H9 (cell line): ENCODE results near the gene RXFP3. TPM values are rescaled to one million over a fixed set of nuclear protein-coding genes. Genes with fewer than 3 reads are reported as not detected.

ENCODE experiments used
- DNase-seq: peaks from one replicate; pipeline ENCODE4 v3.0.0-alpha.2; 2017
- H2AFZ ChIP-seq: one replicate; pipeline ENCODE4 v1.6.1; 2013; ENCODE audit warnings: mild to moderate bottlenecking, low read length, control low read depth, moderate library complexity
- H2AK5ac ChIP-seq: 2 replicates; pipeline ENCODE4 v1.6.1; 2013; ENCODE audit warnings: low read length, control low read depth, mixed read lengths; ENCODE audit not compliant: insufficient read length
- H2BK120ac ChIP-seq: one replicate; pipeline ENCODE4 v1.6.1; 2013; ENCODE audit warnings: low read depth, mild to moderate bottlenecking, low read length, control low read depth, inconsistent platforms; ENCODE audit not compliant: poor library complexity, severe bottlenecking
- H2BK12ac ChIP-seq: 2 replicates; pipeline ENCODE4 v1.6.1; 2013; ENCODE audit warnings: low read length, control low read depth, mixed read lengths, low read depth; ENCODE audit not compliant: insufficient read length
- H2BK15ac ChIP-seq: 2 replicates; pipeline ENCODE4 v1.6.1; 2013; ENCODE audit warnings: low read depth, low read length, control low read depth
- H2BK20ac ChIP-seq: one replicate; pipeline ENCODE4 v1.6.1; 2013; ENCODE audit warnings: low read depth, mild to moderate bottlenecking, low read length, control low read depth, inconsistent platforms; ENCODE audit not compliant: poor library complexity, severe bottlenecking
- H2BK5ac ChIP-seq: 2 replicates; pipeline ENCODE4 v1.6.1; 2013; ENCODE audit warnings: low read length, control low read depth, mixed read lengths; ENCODE audit not compliant: insufficient read length
- H3K14ac ChIP-seq: 2 replicates; pipeline ENCODE4 v1.6.1; 2013; ENCODE audit warnings: low read length, control low read depth; ENCODE audit not compliant: insufficient read depth
- H3K18ac ChIP-seq: 2 replicates; pipeline ENCODE4 v1.6.1; 2013; ENCODE audit warnings: low read depth, mild to moderate bottlenecking, mixed read lengths, low read length, control low read depth; ENCODE audit not compliant: insufficient read length
- H3K23ac ChIP-seq: 2 replicates; pipeline ENCODE4 v1.6.1; 2013; ENCODE audit warnings: low read length, control low read depth, mixed read lengths, low read depth; ENCODE audit not compliant: insufficient read length
- H3K23me2 ChIP-seq: 2 replicates; pipeline ENCODE4 v1.6.1; 2013; ENCODE audit warnings: low read depth, mild to moderate bottlenecking, mixed read lengths, low read length, control low read depth; ENCODE audit not compliant: insufficient read length, poor library complexity, severe bottlenecking
- H3K27ac ChIP-seq: 2 replicates; pipeline ENCODE4 v1.5.1; 2013; ENCODE audit warnings: low read length, control low read depth, mixed read lengths, low read depth; ENCODE audit not compliant: insufficient read length
- H3K27me3 ChIP-seq: 2 replicates; pipeline ENCODE4 v1.6.1; 2013; ENCODE audit warnings: low read length, control low read depth, inconsistent platforms; ENCODE audit not compliant: insufficient read depth
- H3K4ac ChIP-seq: 2 replicates; pipeline ENCODE4 v1.6.1; 2013; ENCODE audit warnings: low read depth, mild to moderate bottlenecking, control low read depth, inconsistent platforms, low read length, moderate library complexity
- H3K4me1 ChIP-seq: 2 replicates; pipeline ENCODE4 v1.6.1; 2013; ENCODE audit warnings: low read length, control low read depth, inconsistent platforms; ENCODE audit not compliant: insufficient read depth
- H3K4me2 ChIP-seq: 2 replicates; pipeline ENCODE4 v1.6.1; 2013; ENCODE audit warnings: low read length, control low read depth, mixed read lengths; ENCODE audit not compliant: insufficient read length, insufficient read depth
- H3K56ac ChIP-seq: 2 replicates; pipeline ENCODE4 v1.6.1; 2013; ENCODE audit warnings: low read depth, mild to moderate bottlenecking, mixed read lengths, low read length, control low read depth; ENCODE audit not compliant: insufficient read length
- H3K79me1 ChIP-seq: 2 replicates; pipeline ENCODE4 v1.6.1; 2013; ENCODE audit warnings: low read depth, mild to moderate bottlenecking, moderate library complexity, low read length, control low read depth, inconsistent platforms; ENCODE audit not compliant: insufficient read depth, poor library complexity, severe bottlenecking
- H3K79me2 ChIP-seq: 2 replicates; pipeline ENCODE4 v1.6.1; 2013; ENCODE audit warnings: low read length, control low read depth, inconsistent platforms; ENCODE audit not compliant: insufficient read depth
- H3K9ac ChIP-seq: 2 replicates; pipeline ENCODE4 v1.6.1; 2013; ENCODE audit warnings: low read length, control low read depth, mixed read lengths; ENCODE audit not compliant: insufficient read length; ENCODE audit errors: extremely low read depth
- H3K9me3 ChIP-seq: one replicate; pipeline ENCODE4 v1.6.1; 2013; ENCODE audit warnings: low read depth, low read length, inconsistent platforms; ENCODE audit not compliant: control insufficient read depth
- H3T11ph ChIP-seq: one replicate; pipeline ENCODE4 v1.6.1; 2013; ENCODE audit warnings: mild to moderate bottlenecking, low read length, control low read depth, inconsistent platforms
- H4K20me1 ChIP-seq: one replicate; pipeline ENCODE4 v1.6.1; 2013; ENCODE audit not compliant: control insufficient read depth, insufficient read length, insufficient read depth
- H4K5ac ChIP-seq: 2 replicates; pipeline ENCODE4 v1.6.1; 2013; ENCODE audit warnings: low read depth, mild to moderate bottlenecking, mixed read lengths, low read length, control low read depth; ENCODE audit not compliant: insufficient read length
- H4K8ac ChIP-seq: replicated peaks from 2 replicates; pipeline ENCODE4 v1.6.1; 2013; ENCODE audit warnings: low read length, control low read depth, mixed read lengths, low read depth; ENCODE audit not compliant: insufficient read length
- H4K91ac ChIP-seq: 2 replicates; pipeline ENCODE4 v1.6.1; 2013; ENCODE audit warnings: low read depth, mild to moderate bottlenecking, moderate library complexity, mixed read lengths, low read length, control low read depth; ENCODE audit not compliant: insufficient read length
- H3K27ac Mint-ChIP-seq, 3 experiments: 2 replicates in 2 of 3; 3 replicates in 1 of 3; pipeline ENCODE4 v1.8.0; 2020 to 2021; ENCODE audit warnings: mixed read lengths in 3 of 3, mild to moderate bottlenecking in 1 of 3, moderate library complexity in 1 of 3
- H3K27me3 Mint-ChIP-seq: 2 replicates; pipeline ENCODE4 v1.8.0; 2021; ENCODE audit warnings: low read depth, mild to moderate bottlenecking, moderate library complexity, mixed read lengths
- H3K36me3 Mint-ChIP-seq, 3 experiments: 2 replicates in 2 of 3; 3 replicates in 1 of 3; pipeline ENCODE4 v1.8.0; 2020 to 2021; ENCODE audit warnings: low read depth in 3 of 3, mixed read lengths in 3 of 3; ENCODE audit not compliant: insufficient read depth in 1 of 3
- H3K4me1 Mint-ChIP-seq, 2 experiments: 2 replicates each; pipeline ENCODE4 v1.8.0; 2020; ENCODE audit warnings: mixed read lengths in 2 of 2
- H3K4me3 Mint-ChIP-seq, 2 experiments: 2 replicates in 1 of 2; 3 replicates in 1 of 2; pipeline ENCODE4 v1.8.0; 2020 to 2021; ENCODE audit warnings: mild to moderate bottlenecking in 2 of 2, mixed read lengths in 2 of 2, moderate library complexity in 1 of 2
- H3K9me3 Mint-ChIP-seq, 2 experiments: 2 replicates in 1 of 2; 3 replicates in 1 of 2; pipeline ENCODE4 v1.8.0; 2020; ENCODE audit warnings: mild to moderate bottlenecking in 2 of 2, mixed read lengths in 2 of 2, moderate library complexity in 1 of 2
- CTCF ChIP-seq: fragments of 200-600 bp; sonication (generic); conservative IDR thresholded peaks from 3 replicates; pipeline ENCODE4 v1.8.0; 2021; ENCODE audit warnings: antibody characterized with exemption, mild to moderate bottlenecking
- WGBS: extraction: QIAGEN DNeasy Blood & Tissue Kit; methylation state at CpG from one replicate; pipeline ENCODE4 v1.1.7; 2013; ENCODE audit warnings: missing lambda C conversion rate, low lambda C conversion rate, mixed read lengths; ENCODE audit not compliant: insufficient read length; ENCODE audit errors: extremely low coverage; 5-methylcytosine and 5-hydroxymethylcytosine counted together
- total RNA-seq: library from RNA; stranded (reverse); gene quantifications from 2 replicates; pipeline ENCODE4 v1.2.1, GENCODE V29; 2021

RXFP3 gene
- total RNA-seq, 1 experiment from 2014 or later, result not detected

- Histone ChIP-seq H2BK120ac (no peak overlapping the region), H2BK5ac (no peak overlapping the region), H3K23me2 (peaks cover 7% of the 10 kb centered on the region), H3K79me2 (no peaks in the 10 kb centered on the region), H4K91ac (no peak overlapping the region), H3K27me3 (peaks cover 3% of the 10 kb centered on the region; the same call in 1 of the 2 replicates), H3K56ac (no peak overlapping the region), H2BK15ac (no peak overlapping the region), H3K9ac (no peak overlapping the region), H3K18ac (no peak overlapping the region), H3K14ac (no peak overlapping the region), H4K8ac (no peak overlapping the region), H3K9me3 (no peaks in the 10 kb centered on the region), H3K4ac (no peak overlapping the region), H2BK20ac (no peak overlapping the region), H3K23ac (no peak overlapping the region), H2AK5ac (no peak overlapping the region), H3T11ph (no peak overlapping the region), H4K20me1 (no peaks in the 10 kb centered on the region), H3K79me1 (no peaks in the 10 kb centered on the region), H2AFZ (no peak overlapping the region), H3K4me2 (no peak overlapping the region), H4K5ac (no peak overlapping the region), H3K4me1 (peaks cover 9% of the 10 kb centered on the region; the same call in 1 of the 2 replicates), H2BK12ac (no peak overlapping the region), H3K27ac (no peak overlapping the region)
- no peak overlapping the region for H3K27ac Mint-ChIP-seq
- no peaks in the 10 kb centered on the region for H3K36me3 Mint-ChIP-seq
- H3K27me3 Mint-ChIP-seq, result peaks cover 36% of the 10 kb centered on the region
- no peak for TF ChIP-seq CTCF
- no peak for DNase-seq
- no CpG with 5 or more reads among the region's 1 CpG for WGBS
- no peak overlapping the region for H3K4me3 Mint-ChIP-seq
- peaks cover 28% of the 10 kb centered on the region in 2 experiments for H3K4me1 Mint-ChIP-seq
- H3K9me3 Mint-ChIP-seq, result no peaks in the 10 kb centered on the region; a peak in 2 of 5 replicates
Measured at GRCh38 chr5:33894566-33894965, 41.6 kb upstream of the RXFP3 start.
